GM21737 (cell line): ENCODE data around the gene SMG1.
"Not testable (repeated sequence)": the region's sequence is repeated elsewhere in the genome, so short reads cannot be mapped to it uniquely, and the experiment has no call there.

Experiments used
- ATAC-seq: cut with Tn5 transposase; IDR thresholded peaks from one replicate; pipeline ENCODE4 v1.9.1; 2021; ENCODE audit warnings: mild to moderate bottlenecking, moderate library complexity; ENCODE audit not compliant: unreplicated experiment

SMG1 gene

DNA sequence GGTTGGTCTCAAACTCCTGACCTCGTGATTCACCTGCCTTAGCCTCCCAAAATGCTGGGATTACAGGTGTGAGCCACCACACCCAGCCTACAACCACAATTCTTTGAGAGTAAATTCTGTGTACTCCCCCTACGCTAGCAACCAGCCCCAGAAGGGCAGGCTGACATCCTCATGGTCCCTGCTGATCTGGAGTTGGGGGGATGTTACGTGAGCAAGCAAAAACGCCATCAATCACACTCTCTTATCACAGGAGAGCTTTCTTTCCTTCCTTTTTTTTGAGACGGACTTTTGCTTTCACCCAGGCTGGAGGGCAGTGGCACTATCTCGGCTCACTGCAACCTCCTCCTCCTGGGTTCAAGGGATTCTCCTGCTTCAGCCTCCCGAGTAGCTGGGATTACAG is 154.0 kb downstream of the SMG1 start:
- ATAC-seq, result not testable (repeated sequence)

DNA sequence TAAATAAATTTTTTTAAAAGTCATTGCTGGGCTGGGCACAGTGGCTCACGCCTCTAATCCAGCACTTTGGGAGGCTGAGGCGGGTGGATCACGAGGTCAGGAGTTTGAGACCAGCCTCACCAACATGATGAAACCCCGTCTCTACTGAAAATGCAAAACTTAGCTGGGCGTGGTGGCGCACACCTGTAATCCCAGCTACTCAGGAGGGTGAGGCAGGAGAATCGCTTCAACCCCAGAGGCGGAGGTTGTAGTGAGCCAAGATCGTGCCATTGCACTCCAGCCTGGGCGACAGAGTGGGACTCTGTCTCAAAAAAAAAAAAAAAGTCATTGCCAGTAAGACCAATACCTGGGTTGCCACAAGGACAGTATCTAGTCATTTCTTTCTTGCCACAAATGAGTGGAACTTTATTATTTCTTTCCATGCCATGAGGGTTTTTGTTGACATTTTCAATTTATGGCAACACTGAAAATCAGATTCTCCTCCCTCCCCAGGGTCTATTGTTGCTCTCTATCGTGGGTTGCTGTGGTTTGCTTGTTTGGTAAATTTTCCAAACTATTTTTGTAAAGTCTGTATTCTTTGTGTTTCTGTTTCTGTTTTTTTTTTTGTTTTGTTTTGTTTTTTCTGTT is 155.8 kb downstream of the SMG1 start:
- not testable (repeated sequence) for ATAC-seq

DNA sequence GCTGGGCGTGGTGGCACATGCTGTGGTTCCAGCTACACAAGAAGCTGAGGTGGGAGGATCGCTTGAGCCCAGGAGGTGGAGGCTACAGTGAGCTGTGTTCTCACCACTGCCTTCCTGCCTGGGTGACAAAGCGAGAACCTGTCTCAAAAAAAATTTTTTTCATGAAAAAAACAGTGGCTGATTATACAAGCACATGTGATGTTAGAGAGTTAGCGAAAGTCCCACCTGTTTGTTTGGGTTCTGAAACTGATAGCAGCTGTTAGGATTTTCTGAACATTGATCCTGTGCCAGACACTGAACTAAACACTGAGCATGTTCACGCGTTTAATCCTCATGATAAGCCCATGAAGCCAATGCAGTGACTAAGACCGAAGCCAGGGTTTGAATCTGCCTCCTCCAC is 159.0 kb downstream of the SMG1 start:
- peak; percentile 48 for ATAC-seq

DNA sequence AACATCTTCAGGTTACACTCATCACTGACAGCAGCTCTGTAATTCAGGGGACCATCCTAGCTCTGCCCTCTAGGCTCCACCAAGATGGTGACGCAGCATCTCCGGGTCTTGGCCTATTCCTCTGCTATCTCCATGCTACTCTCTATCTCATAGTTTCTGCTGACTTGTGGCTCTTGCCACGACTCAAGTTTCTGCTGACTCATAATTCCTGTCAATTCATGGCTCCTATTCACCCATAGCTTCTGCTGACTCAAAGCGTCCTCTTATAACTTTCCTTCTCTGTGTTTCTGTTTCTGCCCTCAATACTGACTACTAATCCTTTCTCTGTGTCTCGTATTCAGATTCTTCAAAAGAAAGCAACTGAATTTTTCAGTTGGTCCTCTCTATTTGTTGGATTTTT is 163.5 kb downstream of the SMG1 start:
- ATAC-seq, result not testable (repeated sequence)

DNA sequence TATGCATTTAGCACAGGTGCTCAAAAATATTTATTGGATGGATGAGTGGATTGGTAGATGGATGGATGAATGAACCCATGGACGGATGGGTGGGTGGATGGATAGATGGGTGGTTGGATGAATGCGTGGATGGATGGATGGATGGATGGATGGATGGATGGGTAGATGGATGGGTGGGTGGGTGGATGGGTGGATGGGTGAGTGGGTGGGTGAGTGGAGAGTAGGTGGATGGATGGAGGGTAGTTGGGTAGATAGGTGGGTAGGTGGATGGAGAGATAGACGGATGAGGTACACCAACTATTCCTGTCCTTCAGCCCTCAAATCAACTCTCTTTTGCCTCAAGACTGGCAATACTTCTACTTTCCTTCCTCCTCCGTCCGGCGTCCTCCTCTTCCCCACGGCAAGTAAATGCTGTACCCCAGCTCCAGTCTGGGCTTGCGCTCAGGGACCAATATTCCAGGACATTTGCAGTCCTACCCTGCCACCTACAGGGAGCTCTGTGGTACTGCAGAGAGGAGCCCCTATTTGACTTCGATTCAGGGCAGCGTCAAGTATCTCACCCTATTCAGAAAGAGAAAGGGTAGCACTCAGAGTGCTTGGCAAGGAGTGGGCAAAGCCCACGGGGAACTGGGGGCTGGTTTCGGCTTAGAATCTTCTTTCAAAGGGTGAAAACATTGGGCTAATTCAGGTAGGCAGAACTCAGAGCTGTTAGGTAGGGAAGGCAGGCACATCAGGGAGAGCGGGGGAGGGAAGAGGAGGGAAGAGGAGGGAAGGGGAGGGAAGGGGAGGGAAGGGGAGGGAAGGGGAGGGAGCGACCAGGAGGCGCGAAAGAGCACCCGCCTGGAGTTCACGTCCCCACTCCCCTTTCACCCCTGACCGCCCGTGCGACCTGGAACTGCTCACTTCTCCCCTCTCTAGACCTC is 166.3 kb downstream of the SMG1 start:
- ATAC-seq, result not testable (repeated sequence)

DNA sequence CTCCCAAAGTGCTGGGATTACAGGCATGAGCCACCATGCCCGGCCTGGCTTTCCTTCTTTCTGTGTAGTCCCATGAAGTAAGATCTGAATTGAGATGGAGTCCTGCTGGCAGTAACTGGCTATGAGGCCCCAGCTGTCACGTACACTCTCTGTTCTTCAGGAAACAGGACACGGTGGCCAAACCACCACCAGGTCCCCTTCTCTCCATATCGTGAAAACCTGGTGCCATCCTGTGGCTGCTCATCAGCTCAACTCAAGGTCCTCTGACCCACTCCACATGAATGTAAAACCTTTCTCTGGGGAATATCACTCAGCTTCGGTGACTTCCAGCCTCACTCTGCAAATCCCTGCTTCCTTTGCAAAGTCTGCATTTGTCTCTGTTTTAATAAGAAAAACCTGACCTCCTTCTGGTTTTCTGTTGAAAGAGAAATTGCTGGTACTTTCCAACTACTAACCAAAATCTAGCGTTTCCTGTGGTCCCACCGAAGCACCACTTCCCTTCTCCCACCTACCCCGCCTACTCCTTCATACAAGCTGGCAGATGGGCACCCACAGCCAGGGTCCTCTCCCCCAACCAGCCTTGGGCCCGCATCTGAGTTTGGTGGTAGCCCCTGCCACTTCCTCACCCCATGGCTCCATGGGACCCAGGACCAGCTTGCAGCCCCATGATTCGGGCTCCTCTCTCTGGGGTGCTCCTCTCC is 168.1 kb downstream of the SMG1 start:
- peak; percentile 53 for ATAC-seq

DNA sequence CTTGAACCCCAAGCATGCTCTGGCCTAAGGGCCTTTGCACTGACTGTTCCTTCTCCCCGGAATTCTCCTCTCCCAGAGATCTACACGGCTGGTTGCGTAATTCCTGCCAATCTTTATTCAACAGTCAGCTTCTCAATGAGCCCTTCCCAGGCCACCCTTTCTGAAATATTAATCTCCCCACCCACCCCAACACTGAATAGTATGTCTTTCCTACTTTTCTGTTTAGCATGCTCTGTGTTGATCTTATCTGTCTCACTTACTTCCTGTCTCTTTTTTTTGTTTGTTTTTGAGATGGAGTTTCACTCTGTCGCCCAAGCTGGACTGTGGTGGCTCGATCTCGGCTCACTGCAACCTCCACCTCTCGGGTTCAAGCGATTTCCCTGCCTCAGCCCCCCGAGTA is 169.6 kb downstream of the SMG1 start:
- not testable (repeated sequence) for ATAC-seq
